ENCODE data around the gene NSG1. TPM values are rescaled to one million over a fixed set of nuclear protein-coding genes. Genes with fewer than 3 reads are reported as not detected.

NSG1 gene
- total RNA-seq, 1 donor from 2014 or later, result 218 TPM

- no peak for DNase-seq
These were observed 9.9 kb downstream of the NSG1 start for GRCh38 chr4:4396628-4397440.

- DNase-seq, result no peak
These were observed 10.5 kb downstream of the NSG1 start for GRCh38 chr4:4397441-4397819.

- no peak for DNase-seq
These were observed 11.5 kb downstream of the NSG1 start for GRCh38 chr4:4398430-4398829.

DNA sequence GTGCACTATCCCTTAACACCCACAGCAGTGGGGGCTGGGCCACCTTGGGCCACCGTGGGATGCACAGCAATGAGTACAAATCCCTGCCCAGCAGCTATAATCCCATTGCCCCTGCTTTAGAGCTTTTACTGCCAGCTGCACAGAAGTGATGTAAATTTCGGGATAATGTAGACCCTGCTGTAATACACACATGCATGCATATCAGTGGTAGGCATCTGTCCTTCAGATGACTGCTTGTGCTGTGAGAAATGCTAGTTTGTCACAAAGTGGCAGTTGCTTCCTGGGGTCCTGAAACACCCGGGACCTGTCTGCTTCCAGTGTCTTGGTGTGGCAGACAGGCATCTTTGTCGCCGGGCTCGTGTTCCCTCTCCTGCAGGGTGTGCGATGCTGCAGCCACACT lies 14.1 kb downstream of the NSG1 start:
- no peak for DNase-seq

DNA sequence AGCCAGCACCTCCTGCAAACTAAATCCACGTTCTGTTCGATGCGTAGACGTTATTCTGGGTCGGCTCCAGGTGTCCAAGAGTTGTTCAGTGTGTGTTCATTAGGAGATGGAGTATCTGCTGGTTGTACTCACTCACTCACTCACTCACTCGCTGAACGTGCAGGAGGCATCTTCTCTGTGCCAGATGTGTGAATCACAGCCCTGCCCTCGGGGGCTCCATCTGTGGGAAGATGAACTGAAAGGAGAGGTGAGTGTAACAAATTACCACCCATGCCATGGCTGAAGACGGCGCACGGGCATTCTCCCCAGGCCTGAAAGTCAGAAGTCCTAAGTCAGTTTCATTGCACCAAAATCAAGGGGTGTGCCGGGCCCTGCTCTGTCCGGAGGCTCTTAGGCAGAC lies 16.1 kb downstream of the NSG1 start:
- DNase-seq, result no peak

DNA sequence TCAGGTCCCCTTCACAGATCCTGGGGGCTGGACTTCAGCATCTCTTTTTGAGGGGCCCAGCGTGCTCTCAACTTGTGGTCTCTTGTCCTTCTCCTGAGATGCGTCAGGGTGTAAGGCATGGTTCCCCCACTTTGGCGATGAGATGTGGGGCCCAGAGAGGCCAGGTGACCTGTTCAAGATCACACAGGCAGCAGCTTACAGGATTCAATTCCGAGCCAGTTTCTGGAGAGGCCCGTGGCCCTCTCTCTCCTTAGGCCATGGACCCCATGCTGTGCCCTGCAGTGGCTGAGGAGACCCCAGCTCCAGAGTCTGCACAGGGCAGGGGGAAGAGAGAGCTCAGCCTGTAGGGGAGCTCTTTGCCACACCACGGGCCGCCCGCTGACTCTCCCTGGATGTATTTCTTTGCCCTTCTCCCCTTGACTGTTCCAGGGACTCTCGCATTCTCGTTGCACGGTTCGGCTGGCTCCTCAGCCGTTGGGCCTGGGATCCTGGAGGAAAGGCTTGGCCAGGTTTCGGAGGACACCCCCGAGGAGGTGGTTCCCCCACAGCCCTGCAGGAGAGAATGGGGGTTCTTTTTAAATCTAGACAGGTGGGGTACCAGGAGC lies 18.6 kb downstream of the NSG1 start:
- DNase-seq, result no peak

GRCh38 chr4:4406455-4407298 lies 19.8 kb downstream of the NSG1 start:
- no peak for DNase-seq

GRCh38 chr4:4407299-4408131 lies 20.6 kb downstream of the NSG1 start:
- DNase-seq, result no peak

DNA sequence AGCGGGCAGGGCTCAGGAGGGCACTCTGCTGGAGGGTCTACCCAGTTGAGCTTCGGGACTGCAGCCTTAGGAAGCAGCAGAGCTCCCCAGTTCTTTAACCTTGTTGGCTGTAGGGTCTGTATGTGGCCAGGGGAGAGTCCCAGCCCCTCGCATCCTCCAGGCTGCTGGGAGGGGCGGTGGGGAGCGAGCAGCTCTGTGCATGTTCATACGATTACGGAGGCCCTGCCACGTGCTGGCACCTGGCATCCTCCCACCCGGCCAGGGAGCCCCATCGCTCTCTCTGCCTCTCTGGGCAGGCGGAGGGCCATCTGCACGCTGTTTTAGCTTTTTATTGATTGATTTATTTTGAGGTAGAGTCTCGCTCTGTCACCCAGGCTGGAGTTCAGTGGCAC lies 21.2 kb downstream of the NSG1 start:
- DNase-seq, result no peak

DNA sequence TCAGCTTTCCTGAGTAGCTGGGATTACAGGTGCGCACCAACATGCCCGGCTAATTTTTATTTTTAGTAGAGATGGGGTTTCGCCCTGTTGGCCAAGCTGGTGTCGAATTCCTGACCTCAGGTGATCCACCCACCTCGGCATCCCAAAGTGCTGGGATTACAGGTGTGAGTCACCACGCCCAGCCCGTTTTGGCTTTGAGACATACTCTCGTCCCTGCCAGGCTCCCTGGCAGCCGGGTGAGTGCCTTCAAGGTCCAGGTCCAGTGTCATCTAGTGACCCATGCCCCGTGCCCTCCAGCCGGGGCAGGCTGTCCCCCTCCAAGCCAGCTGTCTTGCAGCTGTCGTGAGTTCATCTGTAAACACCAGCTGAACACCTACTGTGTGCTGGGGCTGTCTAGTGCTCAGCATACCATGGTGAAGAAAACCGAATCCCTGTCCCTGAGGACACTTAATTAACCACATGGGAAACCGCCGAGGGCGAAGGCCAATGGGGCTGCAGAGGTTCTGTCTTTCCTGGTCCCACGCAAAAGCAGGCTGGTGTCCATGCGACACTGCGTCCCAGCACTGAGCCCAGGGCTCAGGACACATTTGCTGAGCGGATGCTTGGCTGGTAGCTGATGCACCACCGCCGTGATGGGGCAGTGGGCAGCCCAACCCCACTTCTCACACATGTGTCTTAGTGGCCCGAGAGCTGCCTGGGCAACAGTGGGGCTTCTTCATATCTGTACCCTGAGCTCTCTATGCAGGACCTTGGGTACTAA lies 21.9 kb downstream of the NSG1 start:
- DNase-seq, result no peak

DNA sequence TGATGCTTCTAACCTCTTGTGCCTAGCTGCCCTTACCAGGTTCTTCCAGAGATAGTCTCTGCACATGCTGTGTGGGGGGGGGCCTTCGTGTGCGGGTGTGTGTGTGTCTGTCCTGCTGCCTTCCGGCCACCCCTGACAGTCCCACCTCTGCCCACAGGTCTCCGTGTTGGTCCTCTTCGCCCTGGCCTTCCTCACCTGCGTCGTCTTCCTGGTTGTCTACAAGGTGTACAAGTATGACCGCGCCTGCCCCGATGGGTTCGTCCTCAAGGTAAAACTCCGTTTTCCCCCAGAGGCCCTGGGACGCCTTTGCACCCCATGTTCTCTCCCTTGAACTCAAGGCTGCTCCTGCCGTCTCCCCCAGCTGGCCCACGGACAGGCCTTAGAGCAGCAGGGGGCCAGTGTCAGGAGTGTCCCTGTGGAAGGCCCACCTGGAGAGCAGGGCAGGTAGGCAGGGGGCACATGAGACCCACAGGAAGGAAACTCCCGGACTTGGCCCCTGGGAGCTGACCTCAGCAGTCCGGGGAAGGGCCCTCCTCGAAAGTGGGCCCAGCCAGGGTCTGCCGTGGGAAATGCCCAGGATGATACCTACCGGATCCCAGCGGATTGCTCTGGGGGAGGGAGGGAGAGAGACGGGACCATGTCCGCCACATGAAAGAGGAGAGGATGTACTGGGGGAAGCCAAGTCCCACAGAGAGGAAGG lies 22.7 kb downstream of the NSG1 start:
- DNase-seq, result no peak

DNA sequence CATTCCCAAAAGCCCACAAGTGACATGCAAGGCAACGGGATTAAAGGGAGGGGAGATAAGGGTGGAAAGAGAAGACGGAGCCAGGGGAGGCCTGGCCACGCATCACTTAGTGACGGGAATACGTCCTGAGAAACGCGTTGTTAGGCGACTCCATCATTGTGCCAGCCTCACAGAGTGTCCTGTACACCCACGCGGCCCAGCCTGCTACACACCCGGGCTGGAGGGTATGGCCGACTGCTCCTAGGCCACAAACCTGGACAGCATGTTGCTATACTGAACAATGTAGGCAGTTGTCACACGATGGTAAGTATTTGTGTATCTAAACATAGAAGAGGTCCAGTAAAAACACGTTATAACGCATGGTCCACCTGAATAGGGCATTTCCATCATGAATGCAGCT lies 23.4 kb downstream of the NSG1 start:
- DNase-seq, result no peak

- no peak for DNase-seq
These were observed 25.0 kb downstream of the NSG1 start for GRCh38 chr4:4411906-4412305.

DNA sequence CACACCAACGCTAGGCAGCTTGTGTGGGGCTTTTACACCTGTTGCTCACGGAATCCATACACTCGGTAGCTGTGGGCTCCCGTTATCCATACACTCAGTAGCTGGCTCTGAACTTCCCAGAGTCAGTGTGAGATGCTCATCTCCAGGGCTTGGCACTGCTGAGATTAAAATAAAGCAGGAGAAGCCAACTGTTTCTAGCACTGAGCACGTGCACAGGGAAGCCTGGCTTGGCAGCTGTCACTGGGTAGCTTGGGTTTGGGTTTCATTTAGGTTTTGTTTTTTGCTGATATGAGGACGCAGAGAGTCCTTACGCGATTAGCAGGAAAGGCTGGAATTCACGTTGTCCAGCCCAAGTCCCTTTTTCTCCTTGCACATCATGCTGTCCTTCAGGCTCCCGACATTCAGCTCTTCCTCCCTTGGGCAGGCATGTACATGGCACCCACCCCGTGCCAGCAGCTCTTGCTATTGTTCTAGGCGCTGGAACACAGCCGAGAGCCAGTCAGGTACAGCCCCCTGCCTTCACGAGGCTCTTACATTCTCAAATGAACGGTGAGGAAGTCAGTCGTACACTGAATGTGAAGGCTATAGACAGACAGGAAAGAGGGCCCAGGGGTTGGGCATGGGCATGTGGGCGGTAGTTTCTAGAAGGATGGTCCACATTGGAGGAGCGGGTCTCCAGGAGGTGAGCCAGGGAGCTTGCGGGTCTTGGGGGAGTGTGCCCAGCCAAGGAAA lies 25.9 kb downstream of the NSG1 start:
- no peak for DNase-seq

DNA sequence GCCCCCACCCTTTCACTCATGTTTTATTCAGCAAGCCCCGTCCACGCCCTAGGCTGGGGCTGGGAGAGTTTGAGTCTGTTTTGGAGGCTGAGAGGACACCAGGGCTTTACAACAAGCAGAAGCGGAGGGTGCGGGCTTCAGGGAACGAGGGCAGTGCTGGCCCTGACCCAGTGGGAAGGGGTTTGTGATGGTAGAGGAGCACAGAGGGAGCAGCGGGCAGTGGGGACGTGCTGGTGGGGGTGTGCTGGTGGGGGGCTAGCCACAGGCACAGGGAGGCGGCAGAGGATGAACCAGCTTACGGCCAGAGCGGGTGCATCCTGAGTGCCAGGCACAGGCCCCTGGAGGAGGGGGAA lies 26.4 kb downstream of the NSG1 start:
- DNase-seq, result no peak

- no peak for DNase-seq
These were observed 26.9 kb downstream of the NSG1 start for GRCh38 chr4:4413806-4414205.

DNA sequence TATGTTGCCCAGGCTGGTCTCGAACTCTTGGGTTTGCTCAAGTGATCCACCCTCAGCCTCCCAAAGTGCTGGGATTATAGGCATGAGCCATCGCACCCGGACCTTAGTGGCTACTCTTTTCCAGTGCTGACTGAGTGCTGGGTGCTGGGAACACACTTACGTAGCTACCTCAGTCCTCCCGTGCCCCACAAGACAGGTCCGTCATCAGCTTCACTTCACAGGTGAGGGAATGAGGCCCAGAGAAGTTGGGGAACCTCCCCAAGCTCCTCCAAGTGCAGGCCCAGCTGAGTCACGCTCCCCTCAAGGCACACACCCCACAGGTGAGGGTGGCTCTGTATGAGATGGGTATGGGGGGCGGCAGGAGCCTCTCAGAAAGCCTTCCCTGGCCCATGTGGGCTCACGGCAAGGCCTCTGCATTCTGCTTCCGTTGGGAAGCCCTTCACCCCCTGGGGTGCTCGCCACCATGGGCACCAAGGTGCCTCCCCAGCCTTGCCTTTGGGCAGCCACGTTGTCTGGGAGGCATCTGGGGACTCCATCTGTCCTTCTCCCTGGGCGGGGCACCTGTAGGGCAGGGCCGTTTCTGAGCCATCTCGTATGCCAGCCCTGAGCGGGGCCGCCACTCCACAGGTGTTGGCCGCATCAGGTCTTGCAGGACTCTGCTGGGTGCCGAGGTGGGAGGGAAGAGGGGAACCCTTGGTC lies 28.4 kb downstream of the NSG1 start:
- DNase-seq, result no peak

- DNase-seq, result no peak
These were observed 29.2 kb downstream of the NSG1 start for GRCh38 chr4:4415806-4416805.

Data from occipital lobe (tissue), 2 donors.